GM23338 (cell line): ENCODE data around the gene ROBO3. TPM values are rescaled to one million over a fixed set of nuclear protein-coding genes. Genes with fewer than 3 reads are reported as not detected.

Experiments
- CREB1 ChIP-seq: fragments of 250-450 bp; sonication (Bioruptor Pico); IDR thresholded peaks from 2 replicates; pipeline ENCODE4 v1.5.0; 2020; ENCODE audit warnings: low read depth, mild to moderate bottlenecking, moderate library complexity
- CTCF ChIP-seq, 2 experiments: fragments of 200-600 bp in 1 of 2; sonication (generic) in 1 of 2; conservative IDR thresholded peaks; 2 replicates each; pipeline versions ENCODE4 v1.5.1 to v1.6.1; 2016 to 2017; ENCODE audit warnings: antibody characterized with exemption in 2 of 2, low read depth in 2 of 2, mild to moderate bottlenecking in 2 of 2, moderate library complexity in 1 of 2
- EZH2phosphoT487 ChIP-seq: fragments of 200-600 bp; sonication (generic); IDR thresholded peaks from one replicate; pipeline ENCODE4 v1.8.1; 2018; ENCODE audit warnings: antibody characterized with exemption; ENCODE audit not compliant: unreplicated experiment
- REST ChIP-seq: IDR thresholded peaks from one replicate; pipeline ENCODE4 v1.6.1; 2018; ENCODE audit warnings: antibody characterized with exemption; ENCODE audit not compliant: unreplicated experiment
- ZNF462 ChIP-seq: fragments of 250-450 bp; sonication (Bioruptor Pico); IDR thresholded peaks from 2 replicates; pipeline ENCODE4 v1.5.0; 2020; ENCODE audit warnings: mild to moderate bottlenecking, moderate library complexity
- polyA plus RNA-seq: library from polyadenylated mRNA; unstranded; fragments of >200 nt; fragmentation: Nextera tagmentation; extraction: Ambion mirVana; gene quantifications from 2 replicates; pipeline ENCODE4 v1.2.1, GENCODE V29; 2016
- total RNA-seq: library from RNA; depleted of rRNA; stranded (reverse); fragments of >200 nt; shearing (Covaris generic); gene quantifications from 2 replicates; pipeline ENCODE4 v1.2.3, GENCODE V29; 2014

Gene ROBO3
- total and polyA plus RNA-seq, 2 experiments from 2014 or later, result 17.0 to 21.4 TPM

- TF ChIP-seq ZNF462 (CRISPR knock-in tag) (no peak), CREB1 (no peak), REST (no peak), EZH2phosphoT487 (no peak), CTCF (conservative IDR thresholded peaks at IDR 0.05; ENCODE audit: low read depth in 2 of 2) (no peak)
Observed at GRCh38 chr11:124823512-124824376, 41.5 kb upstream of the ROBO3 start (continued).
